H9 (cell line): ENCODE results near the gene YPEL1. TPM values are rescaled to one million over a fixed set of nuclear protein-coding genes. Genes with fewer than 3 reads are reported as not detected.

Experiments used
- DNase-seq: peaks from one replicate; pipeline ENCODE4 v3.0.0-alpha.2; 2017
- H2AFZ ChIP-seq: one replicate; pipeline ENCODE4 v1.6.1; 2013; ENCODE audit warnings: mild to moderate bottlenecking, low read length, control low read depth, moderate library complexity
- H2AK5ac ChIP-seq: 2 replicates; pipeline ENCODE4 v1.6.1; 2013; ENCODE audit warnings: low read length, control low read depth, mixed read lengths; ENCODE audit not compliant: insufficient read length
- H2BK120ac ChIP-seq: one replicate; pipeline ENCODE4 v1.6.1; 2013; ENCODE audit warnings: low read depth, mild to moderate bottlenecking, low read length, control low read depth, inconsistent platforms; ENCODE audit not compliant: poor library complexity, severe bottlenecking
- H2BK12ac ChIP-seq: 2 replicates; pipeline ENCODE4 v1.6.1; 2013; ENCODE audit warnings: low read length, control low read depth, mixed read lengths, low read depth; ENCODE audit not compliant: insufficient read length
- H2BK15ac ChIP-seq: 2 replicates; pipeline ENCODE4 v1.6.1; 2013; ENCODE audit warnings: low read depth, low read length, control low read depth
- H2BK20ac ChIP-seq: one replicate; pipeline ENCODE4 v1.6.1; 2013; ENCODE audit warnings: low read depth, mild to moderate bottlenecking, low read length, control low read depth, inconsistent platforms; ENCODE audit not compliant: poor library complexity, severe bottlenecking
- H2BK5ac ChIP-seq: 2 replicates; pipeline ENCODE4 v1.6.1; 2013; ENCODE audit warnings: low read length, control low read depth, mixed read lengths; ENCODE audit not compliant: insufficient read length
- H3K14ac ChIP-seq: 2 replicates; pipeline ENCODE4 v1.6.1; 2013; ENCODE audit warnings: low read length, control low read depth; ENCODE audit not compliant: insufficient read depth
- H3K18ac ChIP-seq: 2 replicates; pipeline ENCODE4 v1.6.1; 2013; ENCODE audit warnings: low read depth, mild to moderate bottlenecking, mixed read lengths, low read length, control low read depth; ENCODE audit not compliant: insufficient read length
- H3K23ac ChIP-seq: 2 replicates; pipeline ENCODE4 v1.6.1; 2013; ENCODE audit warnings: low read length, control low read depth, mixed read lengths, low read depth; ENCODE audit not compliant: insufficient read length
- H3K23me2 ChIP-seq: 2 replicates; pipeline ENCODE4 v1.6.1; 2013; ENCODE audit warnings: low read depth, mild to moderate bottlenecking, mixed read lengths, low read length, control low read depth; ENCODE audit not compliant: insufficient read length, poor library complexity, severe bottlenecking
- H3K27ac ChIP-seq: 2 replicates; pipeline ENCODE4 v1.5.1; 2013; ENCODE audit warnings: low read length, control low read depth, mixed read lengths, low read depth; ENCODE audit not compliant: insufficient read length
- H3K27me3 ChIP-seq: 2 replicates; pipeline ENCODE4 v1.6.1; 2013; ENCODE audit warnings: low read length, control low read depth, inconsistent platforms; ENCODE audit not compliant: insufficient read depth
- H3K4ac ChIP-seq: 2 replicates; pipeline ENCODE4 v1.6.1; 2013; ENCODE audit warnings: low read depth, mild to moderate bottlenecking, control low read depth, inconsistent platforms, low read length, moderate library complexity
- H3K4me1 ChIP-seq: 2 replicates; pipeline ENCODE4 v1.6.1; 2013; ENCODE audit warnings: low read length, control low read depth, inconsistent platforms; ENCODE audit not compliant: insufficient read depth
- H3K4me2 ChIP-seq: 2 replicates; pipeline ENCODE4 v1.6.1; 2013; ENCODE audit warnings: low read length, control low read depth, mixed read lengths; ENCODE audit not compliant: insufficient read length, insufficient read depth
- H3K56ac ChIP-seq: 2 replicates; pipeline ENCODE4 v1.6.1; 2013; ENCODE audit warnings: low read depth, mild to moderate bottlenecking, mixed read lengths, low read length, control low read depth; ENCODE audit not compliant: insufficient read length
- H3K79me1 ChIP-seq: 2 replicates; pipeline ENCODE4 v1.6.1; 2013; ENCODE audit warnings: low read depth, mild to moderate bottlenecking, moderate library complexity, low read length, control low read depth, inconsistent platforms; ENCODE audit not compliant: insufficient read depth, poor library complexity, severe bottlenecking
- H3K79me2 ChIP-seq: 2 replicates; pipeline ENCODE4 v1.6.1; 2013; ENCODE audit warnings: low read length, control low read depth, inconsistent platforms; ENCODE audit not compliant: insufficient read depth
- H3K9ac ChIP-seq: 2 replicates; pipeline ENCODE4 v1.6.1; 2013; ENCODE audit warnings: low read length, control low read depth, mixed read lengths; ENCODE audit not compliant: insufficient read length; ENCODE audit errors: extremely low read depth
- H3K9me3 ChIP-seq: one replicate; pipeline ENCODE4 v1.6.1; 2013; ENCODE audit warnings: low read depth, low read length, inconsistent platforms; ENCODE audit not compliant: control insufficient read depth
- H3T11ph ChIP-seq: one replicate; pipeline ENCODE4 v1.6.1; 2013; ENCODE audit warnings: mild to moderate bottlenecking, low read length, control low read depth, inconsistent platforms
- H4K20me1 ChIP-seq: one replicate; pipeline ENCODE4 v1.6.1; 2013; ENCODE audit not compliant: control insufficient read depth, insufficient read length, insufficient read depth
- H4K5ac ChIP-seq: 2 replicates; pipeline ENCODE4 v1.6.1; 2013; ENCODE audit warnings: low read depth, mild to moderate bottlenecking, mixed read lengths, low read length, control low read depth; ENCODE audit not compliant: insufficient read length
- H4K8ac ChIP-seq: replicated peaks from 2 replicates; pipeline ENCODE4 v1.6.1; 2013; ENCODE audit warnings: low read length, control low read depth, mixed read lengths, low read depth; ENCODE audit not compliant: insufficient read length
- H4K91ac ChIP-seq: 2 replicates; pipeline ENCODE4 v1.6.1; 2013; ENCODE audit warnings: low read depth, mild to moderate bottlenecking, moderate library complexity, mixed read lengths, low read length, control low read depth; ENCODE audit not compliant: insufficient read length
- H3K27ac Mint-ChIP-seq, 3 experiments: 2 replicates in 2 of 3; 3 replicates in 1 of 3; pipeline ENCODE4 v1.8.0; 2020 to 2021; ENCODE audit warnings: mixed read lengths in 3 of 3, mild to moderate bottlenecking in 1 of 3, moderate library complexity in 1 of 3
- H3K27me3 Mint-ChIP-seq: 2 replicates; pipeline ENCODE4 v1.8.0; 2021; ENCODE audit warnings: low read depth, mild to moderate bottlenecking, moderate library complexity, mixed read lengths
- H3K36me3 Mint-ChIP-seq, 3 experiments: 2 replicates in 2 of 3; 3 replicates in 1 of 3; pipeline ENCODE4 v1.8.0; 2020 to 2021; ENCODE audit warnings: low read depth in 3 of 3, mixed read lengths in 3 of 3; ENCODE audit not compliant: insufficient read depth in 1 of 3
- H3K4me1 Mint-ChIP-seq, 2 experiments: 2 replicates each; pipeline ENCODE4 v1.8.0; 2020; ENCODE audit warnings: mixed read lengths in 2 of 2
- H3K4me3 Mint-ChIP-seq, 2 experiments: 2 replicates in 1 of 2; 3 replicates in 1 of 2; pipeline ENCODE4 v1.8.0; 2020 to 2021; ENCODE audit warnings: mild to moderate bottlenecking in 2 of 2, mixed read lengths in 2 of 2, moderate library complexity in 1 of 2
- H3K9me3 Mint-ChIP-seq, 2 experiments: 2 replicates in 1 of 2; 3 replicates in 1 of 2; pipeline ENCODE4 v1.8.0; 2020; ENCODE audit warnings: mild to moderate bottlenecking in 2 of 2, mixed read lengths in 2 of 2, moderate library complexity in 1 of 2
- CTCF ChIP-seq: fragments of 200-600 bp; sonication (generic); conservative IDR thresholded peaks from 3 replicates; pipeline ENCODE4 v1.8.0; 2021; ENCODE audit warnings: antibody characterized with exemption, mild to moderate bottlenecking
- WGBS: extraction: QIAGEN DNeasy Blood & Tissue Kit; methylation state at CpG from one replicate; pipeline ENCODE4 v1.1.7; 2013; ENCODE audit warnings: missing lambda C conversion rate, low lambda C conversion rate, mixed read lengths; ENCODE audit not compliant: insufficient read length; ENCODE audit errors: extremely low coverage; 5-methylcytosine and 5-hydroxymethylcytosine counted together
- total RNA-seq: library from RNA; stranded (reverse); gene quantifications from 2 replicates; pipeline ENCODE4 v1.2.1, GENCODE V29; 2021

YPEL1 gene
- total RNA-seq, 1 experiment from 2014 or later = 5.4 TPM

DNA sequence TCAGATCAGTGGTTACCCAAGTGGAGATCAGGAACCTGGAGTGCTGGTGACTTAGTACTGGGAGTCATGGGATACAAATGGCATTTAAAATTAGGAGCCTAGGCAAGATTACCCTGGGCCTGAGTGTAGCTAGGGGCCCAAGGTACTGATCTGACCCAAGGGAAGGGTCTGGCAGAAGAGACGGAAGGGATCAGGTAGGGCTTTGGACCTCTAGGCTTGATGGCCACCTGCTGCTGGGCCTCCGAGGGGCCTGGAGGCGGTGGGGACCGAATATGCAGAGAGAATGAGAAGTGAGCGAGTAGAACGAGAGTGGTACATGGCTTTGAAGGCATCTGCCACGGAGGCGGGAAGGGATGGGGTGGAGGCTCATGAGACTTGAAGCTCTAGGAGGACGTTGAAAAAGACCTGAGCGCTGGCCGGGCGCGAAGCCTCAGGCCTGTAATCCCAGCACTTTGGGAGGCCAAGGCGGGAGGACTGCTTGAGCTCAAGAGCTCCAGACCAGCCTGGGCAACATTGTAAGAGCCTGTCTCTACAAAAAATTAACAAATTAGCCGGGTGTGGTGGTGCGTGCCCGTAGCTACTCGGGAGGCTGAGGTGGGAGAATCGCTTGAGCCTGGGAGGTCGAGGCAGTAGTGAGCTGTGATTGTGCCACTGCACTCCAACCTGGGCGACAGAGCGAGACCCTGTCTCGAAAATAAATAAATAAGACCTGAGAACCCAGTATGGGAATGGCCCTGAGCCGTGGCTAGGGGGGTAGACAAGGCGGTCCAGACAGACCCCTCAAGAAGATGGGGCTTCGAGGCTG lies 70.3 kb downstream of the YPEL1 start:
- Histone ChIP-seq H2BK12ac (no peak overlapping the region), H2BK120ac (no peak overlapping the region), H3K4me2 (peak overlapping the region; percentile 54), H3K14ac (no peak overlapping the region), H3K4ac (no peak overlapping the region), H3K18ac (no peak overlapping the region), H3T11ph (no peak overlapping the region), H3K56ac (no peak overlapping the region), H3K23ac (no peak overlapping the region), H2BK20ac (no peak overlapping the region), H3K27me3 (no peaks in the 10 kb centered on the region), H3K9me3 (no peaks in the 10 kb centered on the region), H4K8ac (no peak overlapping the region), H3K9ac (no peak overlapping the region), H3K79me1 (peaks cover 3% of the 10 kb centered on the region), H2BK5ac (no peak overlapping the region), H2AK5ac (no peak overlapping the region), H3K23me2 (no peaks in the 10 kb centered on the region), H4K20me1 (no peaks in the 10 kb centered on the region), H3K79me2 (no peaks in the 10 kb centered on the region), H3K4me1 (no peaks in the 10 kb centered on the region), H3K27ac (no peak overlapping the region), H4K91ac (no peak overlapping the region), H2BK15ac (no peak overlapping the region), H4K5ac (no peak overlapping the region), H2AFZ (no peak overlapping the region)
- H3K27ac Mint-ChIP-seq = no peak overlapping the region
- H3K4me1 Mint-ChIP-seq = peaks cover 5 to 17% of the 10 kb centered on the region in 2 experiments
- peaks cover 0 to 2% (median 2%) of the 10 kb centered on the region in 3 experiments; a peak in 2 of 7 replicates for H3K36me3 Mint-ChIP-seq
- no CpG with 5 or more reads among the region's 26 CpGs for WGBS
- H3K27me3 Mint-ChIP-seq = peaks cover 20% of the 10 kb centered on the region
- no peak for DNase-seq
- H3K9me3 Mint-ChIP-seq = no peaks in the 10 kb centered on the region; a peak in 1 of 5 replicates
- no peak for TF ChIP-seq CTCF
- H3K4me3 Mint-ChIP-seq = peak overlapping the region; percentile 89 to 95
